HG03045 (cell line): Measurements from ENCODE around the gene OR2T1.
"Not testable (repeated sequence)": the region's sequence is repeated elsewhere in the genome, so short reads cannot be mapped to it uniquely, and the experiment has no call there.

Source experiments
- ATAC-seq: cut with Tn5 transposase; IDR thresholded peaks from one replicate; pipeline ENCODE4 v1.9.1; 2021; ENCODE audit warnings: mild to moderate bottlenecking, moderate library complexity; ENCODE audit not compliant: unreplicated experiment

The OR2T1 gene, protein sequence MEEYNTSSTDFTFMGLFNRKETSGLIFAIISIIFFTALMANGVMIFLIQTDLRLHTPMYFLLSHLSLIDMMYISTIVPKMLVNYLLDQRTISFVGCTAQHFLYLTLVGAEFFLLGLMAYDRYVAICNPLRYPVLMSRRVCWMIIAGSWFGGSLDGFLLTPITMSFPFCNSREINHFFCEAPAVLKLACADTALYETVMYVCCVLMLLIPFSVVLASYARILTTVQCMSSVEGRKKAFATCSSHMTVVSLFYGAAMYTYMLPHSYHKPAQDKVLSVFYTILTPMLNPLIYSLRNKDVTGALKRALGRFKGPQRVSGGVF

DNA sequence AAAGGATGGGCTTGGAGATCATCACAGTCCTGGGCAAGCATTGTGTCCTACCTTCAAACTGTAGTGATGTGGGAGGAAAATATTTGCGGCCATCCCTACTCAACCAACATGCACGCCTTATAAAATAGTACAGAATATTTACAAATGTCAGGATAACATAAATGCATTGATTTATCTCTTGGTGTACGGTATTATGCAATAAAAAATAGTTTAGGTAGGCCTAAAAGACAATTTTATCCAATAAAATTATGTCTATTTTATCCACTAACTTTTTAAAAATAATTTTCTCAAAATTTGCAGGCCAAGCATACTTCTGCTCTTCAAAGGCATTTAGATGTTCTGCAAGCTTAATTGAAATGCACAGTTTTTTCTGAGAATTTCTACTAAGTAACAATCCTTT is at the start of gene OR2T1:
Gene OR2T1 (plus strand): TSS at position 301 of the 400 bp plus-strand sequence. CDS start 3,100 bp downstream, outside the sequence.
- no peak for ATAC-seq

DNA sequence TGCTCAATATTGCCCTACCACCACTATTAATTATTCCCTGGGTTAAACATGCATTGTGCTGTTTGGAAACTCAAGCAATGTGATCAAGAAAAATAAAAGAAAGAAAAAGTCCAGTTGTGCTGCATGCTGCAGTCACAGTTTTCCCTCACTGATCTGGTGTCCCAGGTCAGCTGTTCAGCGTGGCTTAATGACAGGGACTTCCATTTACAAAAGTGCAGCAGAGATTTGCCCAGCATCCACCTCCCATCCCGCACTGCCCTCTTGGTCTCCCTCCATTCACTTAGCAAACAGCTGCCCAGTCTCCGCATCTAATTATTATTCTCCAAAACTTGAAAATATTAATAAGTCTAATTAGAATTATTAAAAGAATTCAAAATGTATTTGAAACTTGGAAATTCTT is 43.4 kb upstream of the OR2T1 start:
- ATAC-seq = no peak

DNA sequence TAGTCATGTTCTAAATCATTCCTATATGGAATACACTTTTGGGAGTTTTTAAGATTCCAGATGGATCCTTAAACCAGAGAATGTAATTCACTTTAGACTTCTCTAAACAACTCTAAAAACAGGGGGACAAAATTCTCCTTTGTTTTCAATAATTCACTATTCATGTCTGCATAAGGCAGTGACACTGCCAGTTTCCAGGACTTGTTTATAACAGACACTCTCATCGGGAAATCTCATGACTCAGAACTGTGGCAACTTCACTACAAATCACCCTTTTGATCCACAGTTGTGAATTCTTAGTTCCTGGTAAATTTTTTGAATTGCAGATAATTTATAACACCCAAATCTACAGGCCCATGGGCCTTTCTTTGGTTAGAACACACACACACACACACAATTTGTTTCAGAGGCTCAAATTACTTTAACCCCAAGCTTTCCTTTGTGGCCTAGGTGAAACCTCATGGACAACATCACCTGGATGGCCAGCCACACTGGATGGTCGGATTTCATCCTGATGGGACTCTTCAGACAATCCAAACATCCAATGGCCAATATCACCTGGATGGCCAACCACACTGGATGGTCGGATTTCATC is 41.6 kb upstream of the OR2T1 start, which contains the start of gene OR2T4:
Gene OR2T4 (plus strand): TSS at position 545 of the 595 bp plus-strand sequence. CDS start 0 bp downstream, at position 545.
- no peak for ATAC-seq

DNA sequence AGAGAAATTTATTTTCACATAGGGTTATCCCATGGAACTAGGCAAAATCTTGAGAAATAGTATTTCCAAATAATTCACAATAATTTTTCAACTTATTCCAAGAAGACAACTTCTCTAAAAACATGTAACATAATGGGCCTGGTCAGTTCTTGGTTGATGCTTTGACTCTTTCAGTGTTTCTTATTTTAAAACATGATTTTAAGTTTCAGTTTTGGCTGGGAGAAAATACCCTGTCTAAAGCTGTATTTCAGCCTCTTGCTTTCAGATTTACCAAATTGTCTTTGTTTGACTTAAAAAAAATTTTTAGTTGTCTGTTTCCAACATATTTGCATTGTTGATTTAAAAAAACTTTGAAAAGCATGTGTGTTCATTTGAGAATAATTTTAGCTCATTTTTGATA is 36.2 kb upstream of the OR2T1 start:
- no peak for ATAC-seq

DNA sequence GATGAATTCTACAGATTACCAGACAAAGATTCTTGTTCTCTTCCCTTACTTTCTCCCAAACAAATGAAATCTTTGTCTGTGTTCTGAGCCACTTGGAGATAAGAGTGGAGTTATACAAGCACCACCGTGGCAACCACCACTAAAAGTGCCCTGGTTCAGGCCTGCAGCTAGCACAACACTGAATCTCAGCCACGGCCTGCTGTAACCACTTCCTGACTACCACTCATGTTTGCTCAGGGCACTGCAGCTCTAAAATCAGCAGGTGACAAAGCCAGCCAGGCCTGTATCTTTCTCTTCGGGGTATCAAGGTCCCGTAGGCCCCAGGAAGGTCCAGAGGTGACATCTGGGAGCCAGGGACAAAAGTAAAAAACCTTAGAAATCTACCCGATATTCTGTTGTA is 30.5 kb upstream of the OR2T1 start:
- ATAC-seq = no peak

DNA sequence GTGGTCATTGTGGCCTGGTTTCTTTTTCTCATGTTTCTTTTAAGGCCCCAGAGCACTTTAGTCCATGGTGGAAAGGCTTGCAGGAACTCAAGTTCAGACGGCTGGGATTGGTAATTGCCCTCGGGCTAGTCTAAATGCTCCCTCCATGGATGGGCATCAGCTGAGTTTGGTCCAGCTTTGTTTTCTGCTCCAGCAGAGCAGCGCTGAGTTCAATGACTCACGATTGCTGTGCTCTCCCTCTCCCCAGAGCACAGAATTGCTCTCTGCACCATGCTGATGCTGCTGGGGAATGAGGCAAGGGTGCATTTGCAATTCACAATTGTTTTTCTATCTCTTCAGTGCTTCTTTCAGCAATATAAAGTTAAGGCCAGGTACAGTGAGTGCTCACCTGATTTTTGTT is 29.1 kb upstream of the OR2T1 start:
- ATAC-seq = no peak

DNA sequence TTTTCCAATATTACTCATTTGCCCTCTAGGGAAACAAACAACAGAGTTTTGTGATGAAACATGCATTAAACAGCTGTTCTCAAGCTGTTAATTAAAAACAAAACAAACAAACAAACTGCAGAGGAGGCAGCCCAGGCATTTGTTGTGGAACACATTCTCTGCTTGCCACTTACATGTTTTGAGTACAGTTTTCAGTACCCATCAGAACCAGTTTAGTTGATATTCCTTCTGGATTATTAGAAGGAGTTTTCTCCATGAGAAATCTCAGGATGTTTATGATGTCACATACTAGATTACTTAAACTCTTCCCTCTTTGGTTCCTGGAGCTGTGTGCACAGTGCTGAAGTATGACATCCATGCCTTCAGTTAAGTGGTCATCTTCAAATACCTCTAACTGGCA is 27.4 kb upstream of the OR2T1 start, which contains the start of gene OR2T6:
Gene OR2T6 (plus strand): TSS at position 301 of the 400 bp plus-strand sequence. CDS start 11,863 bp downstream, outside the sequence.
- ATAC-seq = no peak

DNA sequence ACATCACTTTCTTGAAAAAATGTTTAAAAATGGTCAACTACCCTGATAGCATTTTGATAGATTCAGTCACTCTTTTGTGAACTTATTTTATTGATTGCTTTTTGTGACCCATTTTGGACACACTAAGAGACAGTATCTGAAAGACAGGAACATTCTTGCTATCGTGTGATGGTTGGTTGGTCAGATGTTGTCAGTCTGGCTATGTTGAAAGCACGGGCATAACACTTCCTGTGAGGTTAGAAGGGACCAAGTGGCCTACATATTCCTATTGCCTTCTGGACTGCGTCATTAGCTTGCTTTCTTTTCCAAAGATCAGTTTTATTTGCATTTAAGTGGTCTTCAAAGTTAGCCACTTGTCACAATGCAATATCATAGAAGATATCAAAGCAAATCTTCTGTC is 25.9 kb upstream of the OR2T1 start:
- ATAC-seq = no peak

DNA sequence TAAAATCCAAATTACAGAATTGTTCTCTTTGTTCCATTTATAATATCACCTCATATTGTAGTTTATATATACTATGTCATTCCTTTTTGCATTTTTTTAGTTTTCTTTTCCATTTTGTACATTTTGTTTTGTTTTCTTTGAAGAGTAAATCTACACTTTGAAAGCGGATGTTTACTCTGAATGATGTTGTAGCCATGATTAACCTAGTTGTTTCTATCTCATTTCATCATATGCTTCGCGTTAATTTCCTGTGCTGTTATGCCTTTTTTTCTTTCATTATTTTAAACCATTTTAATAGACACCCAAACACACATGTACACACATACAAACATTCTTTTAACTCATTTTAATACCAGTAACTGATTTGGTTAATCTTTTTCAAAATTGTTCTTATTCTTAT is 22.0 kb upstream of the OR2T1 start:
- no peak for ATAC-seq

DNA sequence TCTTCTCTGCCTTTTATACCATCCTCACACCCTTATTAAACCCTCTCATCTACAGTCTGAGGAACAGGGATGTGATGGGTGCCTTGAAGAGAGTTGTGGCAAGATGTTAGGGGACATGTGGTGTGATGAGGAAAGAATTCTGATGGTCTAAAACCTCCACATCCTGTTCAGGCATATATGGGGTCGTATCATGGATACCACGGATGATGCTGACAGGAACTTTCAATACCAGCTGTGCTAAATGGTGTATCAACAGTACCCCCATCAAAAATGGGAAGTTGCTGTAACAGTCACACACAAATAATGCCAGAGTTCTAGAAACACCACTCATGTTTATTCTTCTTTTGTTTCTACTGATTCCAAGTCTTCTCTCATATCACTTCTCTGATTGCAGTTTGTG is 14.4 kb upstream of the OR2T1 start:
- no peak for ATAC-seq

DNA sequence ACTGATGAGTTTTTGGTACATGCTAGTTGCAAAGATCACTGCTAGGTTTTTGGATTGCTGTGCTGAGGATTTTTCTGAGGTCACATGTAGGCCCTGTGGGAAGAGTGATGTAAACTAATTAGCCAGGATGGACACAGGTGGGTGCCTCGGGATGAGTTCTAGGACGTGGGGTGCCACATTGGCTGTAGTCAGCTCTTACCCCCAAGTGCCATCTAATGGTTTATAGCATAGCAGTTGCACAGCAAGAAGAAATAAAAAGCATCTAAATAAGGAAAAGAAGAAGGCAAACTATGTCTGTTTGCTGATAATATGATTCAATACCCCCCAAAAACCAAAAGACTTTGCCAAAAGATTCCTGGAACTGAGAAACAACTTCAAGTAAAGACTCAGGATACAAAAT is 9.8 kb upstream of the OR2T1 start:
- no peak for ATAC-seq

DNA sequence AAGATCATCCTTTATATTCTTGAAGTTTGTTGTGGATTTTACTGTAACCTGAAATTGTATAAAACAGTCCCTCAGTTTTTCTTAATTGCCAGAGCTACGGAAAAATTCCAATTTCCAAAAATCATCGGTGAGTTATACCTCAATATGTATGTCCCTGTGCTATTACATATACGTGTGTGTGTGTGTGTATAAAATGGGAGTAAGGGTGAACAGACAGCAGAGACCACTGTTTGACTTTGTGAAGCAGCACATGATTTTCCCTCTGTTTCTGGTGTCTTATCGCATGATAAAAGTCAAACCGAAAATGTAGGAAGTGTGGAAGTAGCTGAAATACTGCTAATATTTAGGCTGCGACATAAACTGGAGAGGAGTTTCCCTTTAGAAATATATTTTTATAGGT is 1.2 kb downstream of the OR2T1 start:
- no peak for ATAC-seq

DNA sequence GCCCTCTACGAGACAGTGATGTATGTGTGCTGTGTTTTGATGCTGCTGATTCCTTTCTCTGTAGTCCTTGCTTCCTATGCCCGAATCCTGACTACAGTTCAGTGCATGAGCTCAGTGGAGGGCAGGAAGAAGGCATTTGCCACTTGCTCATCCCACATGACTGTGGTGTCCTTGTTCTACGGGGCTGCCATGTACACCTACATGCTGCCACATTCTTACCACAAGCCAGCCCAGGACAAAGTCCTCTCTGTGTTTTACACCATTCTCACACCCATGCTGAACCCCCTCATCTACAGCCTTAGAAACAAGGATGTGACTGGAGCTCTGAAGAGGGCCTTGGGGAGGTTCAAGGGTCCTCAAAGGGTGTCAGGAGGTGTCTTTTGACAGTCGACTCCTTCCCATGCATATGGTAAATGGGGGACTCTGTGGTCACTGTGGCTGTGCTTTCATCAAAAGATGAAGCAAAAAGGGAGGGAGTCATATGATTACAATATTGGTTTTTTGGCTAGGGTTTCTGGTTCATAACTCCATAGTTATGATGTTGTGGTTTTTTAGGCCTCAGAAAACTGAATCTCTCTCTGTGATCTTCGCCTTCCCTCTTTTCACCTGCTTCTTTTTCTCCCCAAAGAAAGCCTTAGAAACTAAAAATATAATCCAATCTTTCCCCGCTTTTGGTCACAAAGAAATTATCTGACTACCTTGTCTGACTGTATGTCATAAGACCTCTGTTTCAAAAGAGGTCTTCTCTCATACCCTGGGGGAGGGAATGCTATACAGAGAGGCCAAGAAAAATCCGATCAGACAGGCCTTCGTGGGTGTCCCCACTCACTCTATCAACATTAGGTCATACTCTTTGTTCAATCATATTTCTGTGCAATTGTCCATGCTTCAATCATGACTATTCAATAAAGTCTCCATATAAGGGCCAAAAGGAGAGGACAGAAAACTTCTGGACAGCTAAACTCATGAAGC is 4.2 kb downstream of the OR2T1 start:
- ATAC-seq = no peak

DNA sequence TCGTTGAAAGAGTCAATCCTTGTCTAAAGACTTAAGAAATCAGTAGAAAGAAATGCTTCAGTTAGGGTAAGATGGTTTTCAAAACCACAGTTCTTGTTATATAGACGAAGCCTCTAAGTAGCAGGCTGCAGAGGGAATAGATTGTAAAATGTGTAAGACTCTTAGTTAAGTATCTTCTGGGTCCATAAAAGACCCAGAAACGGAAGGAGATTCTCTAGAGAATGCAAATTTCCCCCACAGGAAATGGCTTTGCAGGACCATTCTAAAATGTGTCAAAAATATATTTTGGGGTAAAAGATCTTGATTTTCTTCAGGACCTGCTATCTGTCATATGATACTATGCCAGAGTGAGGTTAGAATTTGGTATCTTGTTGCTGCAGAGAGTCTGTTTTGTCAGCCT is 13.4 kb downstream of the OR2T1 start:
- ATAC-seq = no peak

DNA sequence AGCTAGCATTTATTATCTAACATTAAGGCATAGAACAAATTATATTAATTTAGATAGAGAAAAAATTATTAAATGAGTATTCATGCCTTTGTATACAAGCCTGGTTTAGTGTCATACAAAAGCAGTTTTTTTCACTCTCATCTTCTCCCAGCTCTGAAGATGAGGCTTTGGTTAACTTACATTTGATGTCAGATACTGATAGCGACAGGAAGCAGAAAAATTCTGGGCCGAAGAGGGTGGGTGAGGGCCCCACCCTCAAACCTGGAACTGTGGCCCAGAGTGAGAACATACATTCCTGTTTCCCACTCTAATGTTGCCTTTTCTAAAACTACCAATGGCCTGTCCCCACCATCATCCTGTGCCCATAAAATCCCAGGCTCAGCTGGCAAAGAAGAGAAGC is 15.0 kb downstream of the OR2T1 start:
- no peak for ATAC-seq

DNA sequence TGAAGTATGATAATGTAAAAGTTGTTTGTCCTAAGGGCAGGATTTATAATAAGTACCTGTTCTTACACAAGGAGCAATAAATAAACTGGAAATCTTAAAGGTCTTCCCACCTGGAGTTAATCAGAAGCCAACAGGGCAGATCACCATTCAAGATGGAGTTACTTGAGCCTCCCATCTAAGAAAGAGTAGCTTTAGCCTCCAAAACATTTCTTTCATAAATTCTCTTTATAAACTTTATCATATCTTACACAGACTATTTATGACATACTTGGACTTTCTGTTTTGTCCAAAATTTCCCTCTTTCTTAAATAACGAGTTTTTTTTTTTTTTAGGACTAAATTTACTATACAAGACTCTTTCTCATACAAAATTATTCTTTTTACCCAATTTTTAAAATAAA is 18.5 kb downstream of the OR2T1 start:
- no peak for ATAC-seq

DNA sequence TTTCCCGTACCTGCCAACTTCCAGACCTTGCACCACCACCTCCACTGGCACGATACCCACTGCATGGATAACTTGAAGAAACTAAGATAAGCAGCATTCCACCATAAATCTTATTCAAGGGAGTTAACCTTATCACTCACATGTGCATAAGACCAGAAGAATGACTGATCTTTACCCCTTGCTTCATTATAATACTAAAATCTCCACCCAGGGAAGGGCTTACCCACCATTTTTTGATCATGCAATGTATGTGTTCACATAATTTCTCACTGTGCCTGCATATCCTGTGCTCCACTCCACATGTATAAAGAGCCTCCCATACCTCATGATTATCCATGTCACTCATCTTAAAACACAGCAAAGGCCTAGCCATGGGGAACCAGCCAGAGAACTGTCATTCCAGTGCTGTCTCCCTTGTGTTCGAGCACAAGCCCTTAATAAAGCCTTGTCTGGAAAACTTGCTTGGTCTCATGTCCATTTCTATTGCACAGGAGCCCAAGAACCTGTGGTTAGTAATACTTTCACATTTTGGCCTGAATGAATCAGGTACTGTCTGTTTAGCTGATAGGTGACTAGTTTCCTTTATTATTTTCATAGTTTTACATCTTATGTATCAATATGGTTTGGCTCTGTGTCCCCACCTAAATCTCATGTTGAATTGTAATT is 24.8 kb downstream of the OR2T1 start:
- peak; percentile 53 for ATAC-seq

DNA sequence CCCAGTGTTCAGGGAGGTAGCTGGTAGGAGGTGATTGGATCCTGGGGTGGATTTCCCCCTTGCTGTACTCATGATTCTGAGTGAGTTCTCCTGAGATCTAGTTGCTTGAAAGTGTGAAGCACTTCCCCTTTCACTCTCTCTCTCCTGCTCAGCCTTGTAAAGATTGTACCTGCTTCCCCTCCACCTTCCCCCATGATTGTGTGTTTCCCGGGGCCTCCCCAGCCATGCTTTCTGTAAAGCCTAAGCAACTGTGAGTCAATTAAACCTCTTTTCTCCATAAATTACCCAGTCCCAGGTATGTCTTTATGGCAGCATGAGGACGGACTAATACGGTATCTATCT is 25.3 kb downstream of the OR2T1 start:
- ATAC-seq = peak; percentile 90

DNA sequence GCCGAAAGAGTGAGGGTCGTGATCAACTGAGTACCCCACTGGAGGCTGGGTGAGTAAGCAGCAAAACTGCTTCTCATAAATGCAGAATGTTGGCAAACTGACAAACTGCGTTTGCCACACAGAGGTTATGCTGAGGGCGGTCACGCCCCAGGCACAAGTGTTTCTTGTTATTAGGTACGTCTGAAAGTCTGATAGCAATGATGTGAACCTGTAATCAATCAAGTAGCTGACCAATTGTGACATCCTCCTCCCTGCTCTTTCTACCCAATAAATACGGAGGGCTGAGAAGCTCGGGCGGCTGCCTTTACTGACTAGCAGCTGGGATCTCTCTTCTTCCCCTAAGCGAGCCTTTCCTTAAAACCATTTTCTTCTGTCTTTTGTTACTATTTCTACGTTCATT is 28.8 kb downstream of the OR2T1 start:
- not testable (repeated sequence) for ATAC-seq

DNA sequence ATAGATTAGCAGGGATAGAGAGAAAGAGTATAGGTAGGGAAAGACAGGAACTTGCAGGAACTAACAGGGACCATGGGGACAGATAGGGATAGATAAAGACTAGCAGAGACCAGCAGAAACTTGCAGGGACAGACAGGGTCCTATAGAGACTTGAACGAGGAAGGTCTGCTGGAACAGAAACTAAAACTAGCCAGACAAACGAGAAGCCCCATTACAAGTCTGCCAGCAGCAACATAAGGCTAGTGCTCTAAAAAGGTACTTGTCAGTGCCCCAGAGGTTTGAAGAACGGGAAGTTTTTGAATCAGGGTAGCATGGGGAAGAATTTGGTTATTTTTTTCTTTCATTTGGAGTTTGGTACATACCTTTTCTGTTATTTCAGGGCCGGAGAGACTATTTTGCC is 29.4 kb downstream of the OR2T1 start:
- ATAC-seq = peak; percentile 51
